GM12878 (cell line): Measurements from ENCODE around the gene CLN6. TPM values are rescaled to one million over a fixed set of nuclear protein-coding genes. Genes with fewer than 3 reads are reported as not detected.
"Not testable (repeated sequence)": the region's sequence is repeated elsewhere in the genome, so short reads cannot be mapped to it uniquely, and the experiment has no call there.

Experiments used
- ATAC-seq: fragments of 200-7000 bp; cut with Tn5 transposase; 3 replicates; pipeline ENCODE4 v1.9.1; 2020; ENCODE audit warnings: mild to moderate bottlenecking, moderate library complexity
- BruUV-seq: library from RNA; stranded (reverse); fragments of 400-500 nt; replicated peaks from 2 replicates; lab custom pipeline; 2021; lab: Mats Ljungman, UMichigan
- CTCF ChIA-PET: fragments of 300-600 bp; sonication (Branson Sonifier 250); formaldehyde crosslinking; extraction: SDS; loops from one replicate; lab custom pipeline; 2021; ENCODE audit warnings: inconsistent platforms; lab: Yijun Ruan, JAX
- POLR2A ChIA-PET: fragments of 350-600 bp; formaldehyde crosslinking; extraction: SDS; loops from one replicate; lab custom pipeline; 2021; ENCODE audit warnings: inconsistent platforms; lab: Charles Lee
- RAD21 ChIA-PET: fragments of 300-600 bp; sonication (Branson Sonifier 250); formaldehyde crosslinking; loops from one replicate; lab custom pipeline; 2023; ENCODE audit warnings: antibody characterized with exemption; ENCODE audit not compliant: unreplicated experiment; lab: Charles Lee
- SMC1A ChIA-PET: fragments of 300-600 bp; sonication (Branson Sonifier 250); formaldehyde crosslinking; loops from one replicate; lab custom pipeline; 2023; ENCODE audit not compliant: unreplicated experiment, uncharacterized antibody; lab: Charles Lee
- DNase-seq: peaks from one replicate; pipeline ENCODE4 v3.0.0-alpha.2; 2011; ENCODE audit warnings: low read depth, low spot score
- FAIRE-seq: peaks from 3 replicates; lab custom pipeline; 2011; peaks lifted over from hg19 to GRCh38; lab: Jason Lieb, UNC
- H2AFZ ChIP-seq: 2 replicates; pipeline ENCODE4 v1.6.0; 2011; ENCODE audit warnings: low read depth, low read length, control low read depth; ENCODE audit not compliant: control insufficient read depth
- H3K27ac ChIP-seq: 2 replicates; pipeline ENCODE4 v1.5.1; 2011; ENCODE audit warnings: control low read depth; ENCODE audit not compliant: control insufficient read depth, insufficient read depth
- H3K27me3 ChIP-seq, 2 experiments: replicated peaks in 1 of 2; 2 replicates each; pipeline versions ENCODE4 v1.6.0 to v1.6.1; 2011; ENCODE audit warnings: low read length in 1 of 2; ENCODE audit not compliant: control insufficient read depth in 2 of 2, insufficient read depth in 2 of 2
- H3K36me3 ChIP-seq, 2 experiments: 2 replicates each; pipeline ENCODE4 v1.5.1; 2011; ENCODE audit warnings: low read length in 1 of 2; ENCODE audit not compliant: control insufficient read depth in 2 of 2, insufficient read depth in 2 of 2
- H3K4me1 ChIP-seq: 2 replicates; pipeline ENCODE4 v1.6.1; 2011; ENCODE audit warnings: mild to moderate bottlenecking, low read length, moderate library complexity, mixed read lengths; ENCODE audit not compliant: control insufficient read depth, insufficient read depth
- H3K4me2 ChIP-seq: 2 replicates; pipeline ENCODE4 v1.6.0; 2011; ENCODE audit warnings: control low read depth; ENCODE audit not compliant: control insufficient read depth, insufficient read depth
- H3K4me3 ChIP-seq: fragments of 200-600 bp; sonication (generic); 2 replicates; pipeline ENCODE4 v1.5.1; 2016
- H3K79me2 ChIP-seq: 2 replicates; pipeline ENCODE4 v1.6.0; 2011; ENCODE audit warnings: low read length; ENCODE audit not compliant: control insufficient read depth, insufficient read depth
- H3K9ac ChIP-seq: 2 replicates; pipeline ENCODE4 v1.8.0; 2011; ENCODE audit warnings: low read length, control low read depth, mixed read lengths; ENCODE audit not compliant: control insufficient read depth, insufficient read depth
- H3K9me3 ChIP-seq: replicated peaks from 3 replicates; pipeline ENCODE4 v1.5.1; 2011; ENCODE audit warnings: mild to moderate bottlenecking, low read length; ENCODE audit not compliant: control insufficient read depth, insufficient read depth
- H4K20me1 ChIP-seq: 2 replicates; pipeline ENCODE4 v1.6.0; 2011; ENCODE audit not compliant: control insufficient read depth, insufficient read depth
- SKIL ChIP-seq: fragments of 450-650 bp; IDR thresholded peaks from 2 replicates; pipeline ENCODE4 v1.6.1; 2017; ENCODE audit warnings: mild to moderate bottlenecking, low read depth, inconsistent platforms; ENCODE audit not compliant: poor library complexity, severe bottlenecking
- TBL1XR1 ChIP-seq: IDR thresholded peaks from 2 replicates; pipeline ENCODE4 v1.6.1; 2012; ENCODE audit warnings: low read depth, low read length, improper control_type of control experiment
- WGBS: methylation state at CpG from one replicate; pipeline ENCODE4 v1.1.6; 2016; ENCODE audit warnings: low lambda C conversion rate; ENCODE audit not compliant: insufficient replicate concordance, insufficient coverage; ENCODE audit errors: missing lambda C conversion rate; 5-methylcytosine and 5-hydroxymethylcytosine counted together
- in situ Hi-C: fragments of 300-500 bp; cut with MboI; formaldehyde crosslinking; loops from 9 replicates; pipeline ENCODE4 v1.14.3; 2018; ENCODE audit warnings: mixed read lengths
- intact Hi-C: fragments of 100-400 bp; cut with micrococcal nuclease; formaldehyde crosslinking; loops from one replicate; pipeline ENCODE4 v1.14.2; 2022; ENCODE audit not compliant: unreplicated experiment
- polyA plus RNA-seq, 11 experiments: library from polyadenylated mRNA; depleted of rRNA in 4 of 11; unstranded in 6 of 11; stranded (reverse) in 5 of 11; fragments of >200 nt; fragmentation: Nextera tagmentation in 4 of 11; fragmentation: Illumina TruSeq in 1 of 11; extraction: Ambion mirVana in 4 of 11; extraction: Trizol in 1 of 11; gene quantifications; 1 replicate in 1 of 11; 2 replicates in 10 of 11; pipeline versions ENCODE4 v1.2.1 to v1.2.3, GENCODE V29; 2011 to 2016; ENCODE audit warnings: inconsistent platforms in 2 of 11, missing spikeins in 2 of 11, low read depth in 1 of 11
- total RNA-seq, 4 experiments: library from RNA; depleted of rRNA in 3 of 4; stranded (reverse); fragments of >200 nt in 3 of 4; fragmentation: Illumina TruSeq in 1 of 4; extraction: Trizol in 1 of 4; gene quantifications; 2 replicates each; pipeline versions ENCODE4 v1.2.1 to v1.2.3, GENCODE V29; 2013 to 2021

The CLN6 gene
- total and polyA plus RNA-seq, 10 of the 15 experiments (the other 5 are each of a cell fraction or from before 2014, with no cell fraction given) = 0.74 to 69.0 (median 30.3) TPM

GRCh38 chr15:68221530-68222431 lies 7.7 kb downstream of the CLN6 start:
- WGBS = 92% methylated on average over 50 of the region's 55 CpGs
- H3K27ac ChIP-seq, H3K9me3 ChIP-seq, RAD21 ChIA-PET, SMC1A ChIA-PET, H3K36me3 ChIP-seq, H3K4me3 ChIP-seq, BruUV-seq, intact Hi-C loops, ATAC-seq, in situ Hi-C loops, H3K4me2 ChIP-seq, H3K9ac ChIP-seq, FAIRE-seq, CTCF ChIA-PET, H4K20me1 ChIP-seq, H2AFZ ChIP-seq, DNase-seq, H3K27me3 ChIP-seq: not testable (repeated sequence)
- POLR2A ChIA-PET = interaction anchor here (0.8 kb wide), 1 partner anchor 33 kb away, joined by 3 read pairs; no protein-coding TSS in a partner anchor
- Histone ChIP-seq H3K4me1 (peaks cover 22% of the 10 kb centered on the region), H3K79me2 (peaks cover 61% of the 10 kb centered on the region)

GRCh38 chr15:68220967-68221366 lies 8.6 kb downstream of the CLN6 start:
- RAD21 ChIA-PET = no interaction called here
- Histone ChIP-seq H3K4me1 (peaks cover 17% of the 10 kb centered on the region), H3K9me3 (no peaks in the 10 kb centered on the region), H3K79me2 (peaks cover 61% of the 10 kb centered on the region), H2AFZ (no peak overlapping the region), H3K36me3 (peaks cover 5 to 13% of the 10 kb centered on the region in 2 experiments), H4K20me1 (no peaks in the 10 kb centered on the region; the same call in 1 of the 2 replicates), H3K9ac (no peak overlapping the region), H3K27me3 (no peaks in the 10 kb centered on the region), H3K4me3 (no peak overlapping the region), H3K4me2 (no peak overlapping the region), H3K27ac (no peak overlapping the region)
- DNase-seq (no peak), FAIRE-seq (no peak), ATAC-seq (no peak)
- POLR2A ChIA-PET = no interaction called here
- WGBS = 100% methylated on average over 5 of the region's 6 CpGs
- CTCF ChIA-PET = no interaction called here
- intact Hi-C loops = no loop called here
- TF ChIP-seq SKIL = no peak
- TF ChIP-seq TBL1XR1 = no peak
- in situ Hi-C loops = no loop called here
- SMC1A ChIA-PET = no interaction called here
- BruUV-seq = no TSS peak
